Inflammatory macrophage (primary cell): ENCODE results near the gene ACTN1.
"Not testable (repeated sequence)": the region's sequence is repeated elsewhere in the genome, so short reads cannot be mapped to it uniquely, and the experiment has no call there.

ENCODE experiments used
- DNase-seq, 2 donors: peaks; one replicate each; pipeline ENCODE4 v3.0.0-alpha.2; 2020 to 2022

Gene ACTN1

DNA sequence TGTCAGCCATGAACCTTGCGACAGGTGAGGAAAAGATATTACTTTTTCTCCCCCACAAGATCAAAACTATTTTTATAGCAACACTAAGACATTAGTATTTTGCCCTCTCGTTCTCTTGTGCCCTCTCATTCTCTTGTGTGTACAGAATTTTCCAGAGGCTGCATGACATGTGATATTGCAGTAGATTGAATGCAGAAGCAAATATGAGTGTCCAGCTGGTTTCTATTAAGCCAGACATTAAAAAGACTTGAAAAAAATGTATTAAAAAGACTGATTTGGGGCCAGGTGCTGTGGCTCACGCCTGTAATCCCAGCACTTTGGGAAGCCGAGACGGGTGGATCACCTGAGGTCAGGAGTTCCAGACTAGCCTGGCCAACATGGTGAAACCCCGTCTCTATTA, 122.5 kb downstream of the ACTN1 start:
- DNase-seq, result no peak

DNA sequence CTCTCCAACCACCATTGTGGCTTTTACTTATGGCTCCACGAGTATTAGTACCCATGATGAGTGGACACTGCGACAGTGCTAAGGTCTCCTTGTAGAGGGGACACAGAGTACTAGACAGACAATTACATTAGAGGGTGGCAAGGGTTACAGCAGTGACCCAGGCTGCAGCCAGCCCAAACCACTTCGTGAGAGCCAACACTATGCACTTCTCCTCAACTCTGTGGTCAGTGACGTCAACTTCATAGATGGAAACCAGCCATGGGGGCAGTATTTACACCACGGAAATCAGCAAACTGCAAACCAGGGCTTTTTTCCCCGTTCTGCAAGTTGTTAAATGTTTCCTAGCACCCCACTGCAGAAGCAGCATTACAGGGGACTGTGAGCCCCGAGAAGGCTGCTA, 124.7 kb downstream of the ACTN1 start:
- peak in 1 of 2 donors; percentile 20 for DNase-seq

DNA sequence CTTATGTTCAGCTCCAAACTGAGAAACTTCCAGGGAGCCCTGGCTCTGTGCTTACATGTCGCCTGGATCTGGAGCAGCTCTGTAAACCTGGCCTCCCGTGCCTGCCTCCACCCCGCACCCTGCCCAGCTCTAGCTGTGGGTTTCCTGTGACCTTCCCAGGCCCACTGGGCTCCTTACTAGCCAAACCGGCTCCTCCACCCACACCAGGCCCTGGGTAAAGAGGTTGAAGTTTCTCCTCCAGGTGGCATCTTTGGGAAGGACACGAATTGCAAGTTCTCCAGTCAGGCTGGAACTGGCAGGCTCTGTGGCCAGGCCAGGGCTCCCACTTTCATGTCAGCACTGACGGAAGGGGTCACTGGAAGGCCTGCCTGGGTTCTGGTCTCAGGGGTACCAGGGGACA, 125.4 kb downstream of the ACTN1 start:
- DNase-seq, result no peak

DNA sequence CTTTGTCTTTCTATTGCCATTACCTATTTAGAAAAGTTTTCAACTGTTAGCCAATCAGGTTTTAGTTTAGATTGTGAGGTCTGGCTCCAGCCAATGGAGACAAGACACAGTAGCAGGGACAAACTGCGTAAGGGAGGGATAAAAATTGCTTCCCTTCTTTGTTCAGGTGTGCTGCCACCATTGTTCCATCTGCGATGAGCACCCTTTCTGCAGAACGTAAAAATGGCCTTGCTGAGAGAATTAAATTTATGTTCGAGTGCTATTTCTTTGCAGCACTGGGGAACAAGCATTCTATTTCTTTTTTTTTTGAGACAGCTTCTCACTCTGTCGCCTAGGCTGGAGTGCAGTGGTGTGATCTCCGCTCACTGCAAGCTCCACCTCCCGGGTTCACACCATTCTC, 126.6 kb downstream of the ACTN1 start:
- not testable (repeated sequence) for DNase-seq

DNA sequence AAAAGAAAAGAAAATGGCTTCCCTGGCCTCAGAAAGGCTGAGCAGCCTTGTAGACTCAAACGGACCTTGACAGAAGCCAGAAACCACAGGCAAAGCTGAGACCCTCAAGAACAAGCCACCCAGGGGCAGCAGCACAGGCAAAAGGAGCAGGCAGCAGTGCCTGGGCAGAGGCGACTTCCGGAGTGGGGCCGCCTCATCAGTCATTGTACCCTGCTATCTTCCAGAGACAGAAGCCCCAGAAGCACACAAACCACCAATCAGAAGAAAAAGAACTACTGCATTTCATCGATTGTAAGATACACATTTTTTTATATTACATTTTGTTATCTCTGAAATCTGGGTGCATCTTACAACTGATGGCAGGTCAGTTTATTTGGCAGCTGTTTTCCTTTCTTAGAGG, 128.0 kb downstream of the ACTN1 start:
- no peak for DNase-seq

DNA sequence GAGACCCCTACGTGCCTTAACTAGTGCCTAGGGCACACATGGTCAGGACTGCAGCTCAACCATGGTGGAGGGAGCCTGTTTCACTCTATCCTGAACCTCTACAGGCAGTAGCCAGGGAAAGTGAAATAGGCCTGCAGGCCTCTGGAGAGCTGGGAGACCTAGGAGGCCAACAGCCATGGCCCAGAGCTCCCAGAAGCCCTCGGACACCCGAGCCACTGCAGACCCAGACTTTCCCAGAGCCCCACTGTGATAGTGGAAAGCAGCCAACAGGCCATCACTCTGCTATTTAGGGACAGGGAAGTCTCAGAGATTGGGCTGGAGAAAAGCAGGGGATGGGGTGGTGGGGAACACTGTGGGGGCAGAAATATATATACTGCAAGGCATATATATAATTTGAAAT, 129.7 kb downstream of the ACTN1 start:
- no peak for DNase-seq

DNA sequence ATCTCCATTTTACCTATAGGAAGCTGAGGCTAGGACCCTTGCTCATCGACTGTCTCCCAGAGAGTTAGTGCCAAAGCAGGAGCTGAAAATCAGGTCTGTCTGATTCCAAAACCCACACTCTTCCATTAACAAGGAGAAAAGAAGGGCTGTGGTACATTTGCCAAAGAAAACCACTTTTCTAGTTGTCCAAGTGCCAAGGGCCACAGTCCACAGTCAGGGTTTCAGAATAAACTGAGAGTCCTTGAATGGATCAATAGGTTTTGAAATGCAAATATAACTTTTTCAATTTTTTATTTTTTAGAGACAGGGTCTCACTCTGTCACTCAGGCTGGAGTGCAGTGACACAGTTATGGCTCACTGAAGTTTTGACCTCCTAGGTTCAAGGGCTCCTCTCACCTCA, 130.8 kb downstream of the ACTN1 start:
- DNase-seq, result no peak

DNA sequence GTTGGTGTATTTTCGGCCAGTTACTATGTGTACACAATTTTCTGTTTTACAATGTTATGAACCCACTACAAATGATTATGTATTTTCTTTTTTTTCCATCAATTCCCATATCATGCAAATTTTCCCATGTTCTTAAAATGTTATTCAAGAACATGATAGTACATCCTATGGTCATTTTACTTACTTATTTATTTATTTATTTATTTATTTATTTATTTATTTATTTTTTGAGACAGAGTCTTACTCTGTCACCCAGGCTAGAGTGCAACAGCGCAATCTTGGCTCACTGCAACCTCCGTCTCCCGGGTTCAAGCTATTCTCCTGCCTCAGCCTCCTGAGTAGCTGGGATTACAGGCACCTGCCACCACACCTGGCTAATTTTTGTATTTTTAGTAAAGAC, 131.5 kb downstream of the ACTN1 start:
- DNase-seq, result not testable (repeated sequence)

DNA sequence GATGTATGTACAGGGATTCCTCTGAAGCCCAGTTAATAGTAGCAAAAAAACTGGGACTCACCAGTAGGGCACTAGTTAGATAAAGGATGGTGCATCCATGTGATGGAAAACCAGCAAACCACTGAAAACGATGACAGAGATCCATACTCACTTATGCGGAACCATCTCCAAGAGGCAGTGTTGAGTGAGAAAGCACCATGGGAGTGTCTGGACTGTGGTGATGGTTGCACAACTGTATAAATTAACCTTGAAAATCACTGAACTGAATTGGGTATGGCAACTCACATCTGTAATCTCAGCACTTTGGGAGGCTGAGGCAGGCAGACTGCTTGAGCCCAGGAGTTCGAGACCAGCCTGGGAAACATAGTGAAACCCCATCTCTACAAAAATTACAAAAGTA, 132.6 kb downstream of the ACTN1 start:
- DNase-seq, result no peak

DNA sequence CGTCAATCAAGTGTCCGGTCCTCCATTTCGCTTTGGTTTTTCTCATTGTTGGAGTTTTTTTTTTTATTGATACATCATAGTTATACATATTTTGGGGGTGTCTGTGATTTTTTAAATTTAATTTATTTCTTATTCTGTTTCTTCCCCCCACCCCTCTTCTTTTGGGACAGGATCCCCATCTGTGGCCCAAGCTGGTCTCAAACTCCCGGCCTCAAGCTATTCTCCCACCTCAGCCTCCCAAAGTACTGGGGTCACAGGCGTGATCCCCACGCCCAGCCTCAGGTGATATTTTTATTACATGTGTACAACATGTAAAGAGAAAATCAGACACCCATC, 134.9 kb downstream of the ACTN1 start:
- no peak for DNase-seq

DNA sequence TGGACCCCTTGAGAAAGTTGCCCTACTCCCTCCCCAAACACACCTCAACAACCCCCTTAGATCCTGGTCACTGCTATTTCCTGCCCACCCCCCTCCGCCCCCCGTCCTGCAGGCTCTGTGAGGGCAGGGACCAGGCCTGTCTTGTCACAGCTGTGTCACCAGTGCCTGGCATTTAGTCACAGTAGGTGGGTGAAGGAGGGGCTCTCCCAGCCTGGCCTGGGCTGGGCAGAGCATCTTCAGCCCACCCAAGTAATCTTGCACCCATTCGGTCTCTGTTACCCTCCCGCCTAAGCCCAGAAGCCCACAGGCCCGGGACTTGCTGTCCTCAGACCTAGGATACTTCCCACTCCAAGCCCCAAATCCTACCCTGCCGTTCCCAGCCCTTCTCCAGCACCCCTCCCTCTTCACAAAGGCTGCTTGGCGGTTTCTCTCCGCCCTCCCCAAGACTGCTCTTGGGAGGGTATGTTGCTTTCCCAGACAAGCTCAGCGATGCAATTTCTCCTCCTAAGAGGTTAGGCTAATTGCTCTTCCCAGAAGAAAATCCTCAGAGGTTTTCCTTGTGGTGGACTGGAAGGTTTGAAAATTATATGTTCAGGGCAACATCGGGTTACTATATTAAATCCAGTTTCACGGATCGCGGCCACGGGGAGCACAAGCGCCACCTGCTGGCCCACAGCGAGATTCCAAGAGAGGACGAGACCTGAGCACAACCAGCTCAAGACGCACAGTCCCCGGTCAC, 135.5 kb downstream of the ACTN1 start:
- peak; percentile 67 to 70 for DNase-seq

DNA sequence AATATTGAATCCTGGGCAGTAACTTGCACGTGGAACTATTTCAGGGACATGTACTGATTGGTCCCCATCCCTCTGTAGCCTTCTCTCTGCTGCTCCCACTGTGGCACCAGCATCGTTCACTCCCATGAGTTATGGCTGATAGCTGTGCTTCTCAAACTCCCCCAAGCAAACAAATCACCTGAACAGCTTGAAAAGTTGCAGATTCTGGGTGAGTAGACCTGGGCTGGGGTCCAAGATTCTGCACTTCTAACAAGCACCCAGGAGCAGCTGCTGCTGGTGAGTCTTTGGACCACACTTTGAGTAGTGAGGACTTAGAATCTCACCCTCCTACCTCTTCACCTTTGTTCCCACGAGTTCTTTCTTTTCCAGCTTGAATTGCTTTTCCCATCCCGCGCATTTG, 136.8 kb downstream of the ACTN1 start:
- DNase-seq, result no peak

DNA sequence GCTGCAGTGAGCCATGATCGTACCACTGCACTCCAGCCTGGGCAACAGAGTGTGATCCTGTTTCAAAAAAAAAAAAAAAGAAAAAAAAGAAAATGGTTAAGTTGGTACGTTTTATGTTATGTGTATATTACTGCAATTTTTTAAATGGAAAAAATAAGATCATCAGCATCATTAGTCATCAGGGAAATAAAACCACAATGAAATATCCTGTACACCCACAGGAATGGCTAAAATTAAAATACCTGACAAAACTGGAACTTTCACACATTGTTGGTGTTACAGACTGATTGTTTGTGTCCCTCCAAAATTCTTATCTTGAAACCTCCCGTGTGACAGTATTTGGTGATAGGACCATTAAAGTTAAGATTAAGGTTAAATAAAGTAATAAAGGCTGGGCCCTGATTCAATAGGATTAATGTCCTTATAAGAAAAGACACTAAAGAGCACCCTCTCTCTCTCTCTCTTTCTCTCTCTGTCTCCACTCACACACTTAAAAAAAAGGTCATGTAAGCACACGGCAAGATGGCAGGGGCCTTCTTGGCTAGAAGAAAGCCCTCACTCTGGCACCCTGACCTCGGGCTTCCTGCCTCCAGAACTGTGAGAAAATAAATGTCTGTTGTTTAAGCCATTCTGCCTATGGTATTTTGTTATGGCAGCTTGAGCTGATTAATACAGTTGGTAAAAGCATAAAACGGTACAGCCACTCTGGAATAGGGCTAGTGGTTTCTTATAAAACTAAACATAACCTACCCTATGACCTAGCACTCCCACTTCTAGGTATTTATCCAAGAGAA, 137.9 kb downstream of the ACTN1 start:
- DNase-seq, result no peak

DNA sequence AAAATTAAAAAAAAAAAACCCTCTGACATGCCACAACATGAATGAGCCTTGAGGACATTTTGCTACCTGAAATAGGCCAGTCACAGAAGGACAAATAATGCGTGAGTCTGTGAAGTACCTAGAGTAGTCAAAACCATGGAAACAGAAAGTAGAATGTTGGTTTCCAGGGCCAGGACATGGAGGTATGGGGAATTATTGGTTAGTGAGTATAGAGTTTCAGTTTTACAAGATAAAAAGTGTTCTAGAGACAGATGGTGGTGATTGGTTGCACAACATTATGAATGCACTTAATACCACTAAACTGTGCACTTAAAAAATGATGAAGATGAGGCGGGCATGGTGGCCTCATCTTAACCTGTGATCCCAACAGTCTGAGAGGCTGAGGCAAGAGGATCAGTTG, 138.6 kb downstream of the ACTN1 start:
- no peak for DNase-seq

DNA sequence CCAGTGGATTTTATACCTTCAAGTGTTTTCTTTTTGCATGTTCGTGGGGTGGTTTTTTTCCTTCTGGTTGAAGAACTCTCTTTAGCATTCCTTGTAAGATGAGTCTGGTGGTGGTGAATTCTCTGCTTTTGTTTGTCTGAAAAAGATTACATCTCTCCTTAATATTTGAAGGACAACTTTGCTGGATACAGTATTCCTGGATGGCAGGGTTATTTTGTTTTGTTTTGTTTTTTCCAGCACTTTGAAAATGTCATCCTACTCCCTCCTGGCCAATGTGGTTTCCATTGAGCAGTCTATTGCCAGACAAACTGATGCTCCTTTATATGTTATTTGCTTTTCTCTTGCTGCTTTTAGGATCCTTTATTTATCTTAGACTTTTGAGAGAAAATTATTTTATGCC, 143.0 kb downstream of the ACTN1 start:
- DNase-seq, result no peak

DNA sequence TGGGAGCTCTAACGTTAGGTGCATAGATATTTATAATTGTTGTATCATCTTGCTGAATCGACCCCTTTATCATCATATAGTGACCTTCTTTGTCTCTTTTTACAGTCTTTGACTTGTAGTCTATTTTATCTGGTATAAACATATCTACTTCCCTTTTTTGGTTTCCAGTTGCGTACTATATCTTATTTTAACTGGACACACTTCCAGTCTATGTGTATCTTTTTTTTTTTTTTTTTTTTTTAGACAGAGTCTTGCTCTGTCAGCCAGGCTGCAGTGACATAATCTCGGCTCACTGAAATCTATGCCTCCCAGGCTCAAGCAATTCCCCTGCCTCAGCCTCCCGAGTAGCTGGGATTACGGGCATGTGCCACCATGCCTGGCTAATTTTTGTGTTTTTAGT, 144.3 kb downstream of the ACTN1 start:
- no peak for DNase-seq

DNA sequence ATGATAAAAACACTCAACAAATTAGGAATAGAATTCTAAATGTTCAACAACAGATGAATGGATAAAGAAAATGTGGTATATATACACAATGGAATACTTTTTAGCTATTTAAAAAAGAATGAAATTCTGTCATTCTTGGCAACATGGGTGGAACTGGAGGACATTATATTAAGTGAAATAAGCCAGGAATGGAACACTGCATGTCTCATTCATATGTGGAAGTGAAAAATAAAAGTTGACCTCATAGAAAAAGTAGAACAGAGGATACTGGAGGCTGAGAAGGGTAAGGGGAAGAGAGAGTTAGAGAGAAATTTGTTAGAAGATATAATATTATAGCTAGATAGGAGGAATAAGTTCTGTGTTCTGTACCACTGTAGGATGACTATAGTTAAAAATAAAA, 150.4 kb downstream of the ACTN1 start:
- no peak for DNase-seq

DNA sequence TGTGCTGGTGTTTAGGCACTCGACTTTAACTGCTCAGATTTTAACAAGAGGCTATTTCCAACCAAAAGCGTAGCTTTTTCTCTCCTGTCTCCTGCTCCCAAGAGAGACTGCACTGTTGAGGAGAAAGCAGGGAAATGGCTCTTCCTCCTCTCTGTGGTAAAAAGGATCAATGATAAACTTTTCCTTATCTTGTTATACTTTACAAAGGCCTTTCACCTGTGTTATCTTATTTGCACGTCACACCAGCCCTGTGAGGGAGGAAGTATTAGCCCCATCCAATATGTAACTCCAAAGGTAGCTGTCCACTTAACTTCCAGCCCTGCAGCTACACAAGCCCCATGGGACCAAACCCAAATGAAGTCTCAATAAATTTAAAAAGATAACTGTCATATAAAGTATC, 153.4 kb downstream of the ACTN1 start:
- no peak for DNase-seq

DNA sequence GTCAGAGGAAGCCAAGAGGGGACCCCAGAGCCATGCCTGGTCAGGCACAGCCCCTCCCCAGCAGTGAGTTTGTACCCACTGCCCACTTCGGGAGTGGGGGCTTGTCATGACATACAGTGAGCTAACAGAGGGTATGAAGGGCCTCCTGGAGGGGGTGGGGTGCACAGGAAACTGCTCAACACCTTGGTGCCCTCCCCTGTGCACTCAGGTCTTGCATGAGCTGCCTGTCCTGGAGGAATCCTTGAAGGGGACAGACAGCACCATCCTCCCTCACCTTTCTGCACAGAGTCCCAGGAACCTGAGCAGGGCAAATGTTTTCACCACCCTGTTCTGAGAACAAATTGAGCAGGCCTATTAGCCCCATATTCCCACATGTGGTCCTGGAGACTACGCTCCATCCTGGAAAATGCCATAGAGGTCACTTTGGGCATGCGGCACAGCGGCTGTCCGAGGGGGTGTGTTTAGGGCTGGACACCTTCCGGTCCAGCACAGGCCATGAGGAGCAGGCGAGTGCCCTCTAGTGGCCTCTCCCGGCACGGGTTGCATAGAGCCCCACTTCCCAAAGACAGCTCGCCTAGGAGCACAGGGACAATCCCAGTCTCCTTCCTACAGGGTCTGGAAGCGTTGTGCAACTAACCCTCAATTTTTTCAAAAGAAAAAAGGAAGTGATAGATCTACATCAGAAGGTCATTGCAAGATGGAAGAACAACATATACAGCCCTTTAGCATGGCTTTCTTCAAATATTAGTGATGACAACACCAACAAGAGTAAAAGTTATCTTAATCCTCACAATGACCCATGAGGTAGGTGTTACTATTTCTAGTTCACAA, 154.4 kb downstream of the ACTN1 start:
- peak; percentile 61 to 64 for DNase-seq

DNA sequence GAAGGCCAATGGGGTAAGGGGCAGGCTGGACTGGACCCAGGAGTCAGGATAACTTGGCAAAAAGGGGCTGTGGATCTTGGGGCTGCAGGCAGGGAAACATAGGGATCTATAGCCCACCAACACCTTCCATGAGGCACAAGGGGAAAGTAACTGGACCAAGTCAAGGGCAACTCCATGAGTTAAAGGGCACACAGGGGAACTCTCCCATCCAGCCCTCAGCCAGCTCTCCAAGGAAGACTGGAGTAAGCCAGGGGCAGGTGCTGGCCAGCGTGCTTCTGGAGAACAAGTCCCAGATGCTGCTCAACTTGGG, 154.9 kb downstream of the ACTN1 start:
- DNase-seq, result no peak
